ENCODE results near the gene RSKR.

RSKR gene

GRCh38 chr17:28643983-28644786 is 30.2 kb upstream of the RSKR start:
- H3K27ac ChIP-seq (ENCODE audit: low read length), result peak overlapping the region; percentile 70
- DNase-seq, result peak; percentile 50
- peaks cover 21% of the 10 kb centered on the region; the same call in 1 of the 2 replicates for H4K20me1 ChIP-seq (ENCODE audit: insufficient read depth, low read length)
- H3K79me2 ChIP-seq (ENCODE audit: insufficient read depth, low read length), result peaks cover 50% of the 10 kb centered on the region
- ATAC-seq (ENCODE audit: insufficient read depth, low read depth), result peak; percentile 4; the same call in 2 of the 3 replicates
- peak overlapping the region; percentile 79 for H2AFZ ChIP-seq (ENCODE audit: low read depth, low read length)
- no peaks in the 10 kb centered on the region for H3K9me3 ChIP-seq (ENCODE audit: insufficient read depth, low read length, severe bottlenecking)
- H3K9ac ChIP-seq (ENCODE audit: low read depth, low read length), result peak overlapping the region; percentile 77
- peak overlapping the region; percentile 78 for H3K4me2 ChIP-seq (ENCODE audit: insufficient read depth, low read length)
- H3K27me3 ChIP-seq (ENCODE audit: insufficient read depth, low read length, poor library complexity), result no peaks in the 10 kb centered on the region
- peak overlapping the region; percentile 60 to 86 for H3K4me3 ChIP-seq (ENCODE audit: low read depth in 1 of 2, low read length in 2 of 2)
- TF ChIP-seq, protein P1, sequence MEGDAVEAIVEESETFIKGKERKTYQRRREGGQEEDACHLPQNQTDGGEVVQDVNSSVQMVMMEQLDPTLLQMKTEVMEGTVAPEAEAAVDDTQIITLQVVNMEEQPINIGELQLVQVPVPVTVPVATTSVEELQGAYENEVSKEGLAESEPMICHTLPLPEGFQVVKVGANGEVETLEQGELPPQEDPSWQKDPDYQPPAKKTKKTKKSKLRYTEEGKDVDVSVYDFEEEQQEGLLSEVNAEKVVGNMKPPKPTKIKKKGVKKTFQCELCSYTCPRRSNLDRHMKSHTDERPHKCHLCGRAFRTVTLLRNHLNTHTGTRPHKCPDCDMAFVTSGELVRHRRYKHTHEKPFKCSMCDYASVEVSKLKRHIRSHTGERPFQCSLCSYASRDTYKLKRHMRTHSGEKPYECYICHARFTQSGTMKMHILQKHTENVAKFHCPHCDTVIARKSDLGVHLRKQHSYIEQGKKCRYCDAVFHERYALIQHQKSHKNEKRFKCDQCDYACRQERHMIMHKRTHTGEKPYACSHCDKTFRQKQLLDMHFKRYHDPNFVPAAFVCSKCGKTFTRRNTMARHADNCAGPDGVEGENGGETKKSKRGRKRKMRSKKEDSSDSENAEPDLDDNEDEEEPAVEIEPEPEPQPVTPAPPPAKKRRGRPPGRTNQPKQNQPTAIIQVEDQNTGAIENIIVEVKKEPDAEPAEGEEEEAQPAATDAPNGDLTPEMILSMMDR (IDR thresholded peaks at IDR 0.05; ENCODE audit: borderline replicate concordance, extremely low read depth, low read length, poor library complexity, severe bottlenecking), result peak; percentile 29
- TF ChIP-seq EZH2 (IDR thresholded peaks at IDR 0.05; ENCODE audit: borderline replicate concordance, low read depth, low read length, severe bottlenecking), result no peak
- H3K36me3 ChIP-seq (ENCODE audit: insufficient read depth, low read length), result peaks cover 48% of the 10 kb centered on the region
- peaks cover 49% of the 10 kb centered on the region for H3K4me1 ChIP-seq (ENCODE audit: insufficient read depth, low read length)

- no peak for TF ChIP-seq EZH2 (IDR thresholded peaks at IDR 0.05; ENCODE audit: borderline replicate concordance, low read depth, low read length, severe bottlenecking)
- TF ChIP-seq, protein P1 (IDR thresholded peaks at IDR 0.05; ENCODE audit: borderline replicate concordance, extremely low read depth, low read length, poor library complexity, severe bottlenecking), result no peak
- Histone ChIP-seq H3K4me1 (ENCODE audit: insufficient read depth, low read length) (peaks cover 39% of the 10 kb centered on the region), H3K4me2 (ENCODE audit: insufficient read depth, low read length) (no peak overlapping the region), H3K9me3 (ENCODE audit: insufficient read depth, low read length, severe bottlenecking) (no peaks in the 10 kb centered on the region), H3K27me3 (ENCODE audit: insufficient read depth, low read length, poor library complexity) (no peaks in the 10 kb centered on the region), H2AFZ (ENCODE audit: low read depth, low read length) (no peak overlapping the region), H3K27ac (ENCODE audit: low read length) (no peak overlapping the region), H4K20me1 (ENCODE audit: insufficient read depth, low read length) (peaks cover 32% of the 10 kb centered on the region), H3K4me3 (ENCODE audit: low read depth in 1 of 2, low read length in 2 of 2) (no peak overlapping the region), H3K36me3 (ENCODE audit: insufficient read depth, low read length) (peaks cover 67% of the 10 kb centered on the region), H3K9ac (ENCODE audit: low read depth, low read length) (no peak overlapping the region), H3K79me2 (ENCODE audit: insufficient read depth, low read length) (peaks cover 51% of the 10 kb centered on the region)
- no peak for ATAC-seq (ENCODE audit: insufficient read depth, low read depth)
- DNase-seq, result no peak
These were observed 27.6 kb upstream of the RSKR start for GRCh38 chr17:28641579-28641978.

- Histone ChIP-seq H3K4me1 (ENCODE audit: insufficient read depth, low read length) (peaks cover 8% of the 10 kb centered on the region; the same call in 1 of the 2 replicates), H3K9me3 (ENCODE audit: insufficient read depth, low read length, severe bottlenecking) (no peaks in the 10 kb centered on the region), H4K20me1 (ENCODE audit: insufficient read depth, low read length) (peaks cover 35% of the 10 kb centered on the region), H3K4me2 (ENCODE audit: insufficient read depth, low read length) (no peak overlapping the region), H2AFZ (ENCODE audit: low read depth, low read length) (no peak overlapping the region), H3K27ac (ENCODE audit: low read length) (no peak overlapping the region), H3K36me3 (ENCODE audit: insufficient read depth, low read length) (peaks cover 97% of the 10 kb centered on the region), H3K9ac (ENCODE audit: low read depth, low read length) (no peak overlapping the region), H3K4me3 (ENCODE audit: low read depth in 1 of 2, low read length in 2 of 2) (no peak overlapping the region), H3K27me3 (ENCODE audit: insufficient read depth, low read length, poor library complexity) (no peaks in the 10 kb centered on the region), H3K79me2 (ENCODE audit: insufficient read depth, low read length) (peaks cover 32% of the 10 kb centered on the region)
- DNase-seq (no peak), ATAC-seq (ENCODE audit: insufficient read depth, low read depth) (no peak)
- TF ChIP-seq EZH2 (IDR thresholded peaks at IDR 0.05; ENCODE audit: borderline replicate concordance, low read depth, low read length, severe bottlenecking), result no peak
- TF ChIP-seq, protein P1 (IDR thresholded peaks at IDR 0.05; ENCODE audit: borderline replicate concordance, extremely low read depth, low read length, poor library complexity, severe bottlenecking), result no peak
These were observed 21.5 kb upstream of the RSKR start for GRCh38 chr17:28635506-28635905.

Measured in DND-41 (cell line).